Suppressor macrophage treated with lipopolysaccharide for 1 hour (primary cell): ENCODE measurements around the gene BCAP29.

Source experiments
- DNase-seq, 3 donors: peaks; one replicate each; pipeline ENCODE4 v3.0.0-alpha.2; 2020 to 2022

BCAP29 gene

GRCh38 chr7:107582875-107583274, 2.8 kb downstream of the BCAP29 start:
- no peak for DNase-seq

GRCh38 chr7:107584716-107585115, 4.7 kb downstream of the BCAP29 start:
- DNase-seq: no peak

- DNase-seq: no peak
These were observed 8.6 kb downstream of the BCAP29 start for GRCh38 chr7:107588529-107589130.

- no peak for DNase-seq
These were observed 11.4 kb downstream of the BCAP29 start for GRCh38 chr7:107591421-107591820.

GRCh38 chr7:107592361-107593024, 12.4 kb downstream of the BCAP29 start:
- no peak for DNase-seq

GRCh38 chr7:107593025-107593410, 13.0 kb downstream of the BCAP29 start:
- no peak for DNase-seq

- DNase-seq: no peak
These were observed 15.1 kb downstream of the BCAP29 start for GRCh38 chr7:107594961-107595737.

GRCh38 chr7:107596881-107597581, 17.0 kb downstream of the BCAP29 start:
- no peak for DNase-seq

GRCh38 chr7:107597582-107597916, 17.5 kb downstream of the BCAP29 start:
- DNase-seq: no peak

GRCh38 chr7:107597953-107598352, 17.9 kb downstream of the BCAP29 start:
- DNase-seq: no peak

- DNase-seq: no peak
These were observed 19.2 kb downstream of the BCAP29 start for GRCh38 chr7:107599262-107599661.

- no peak for DNase-seq
These were observed 20.8 kb downstream of the BCAP29 start for GRCh38 chr7:107600816-107601215.

GRCh38 chr7:107605218-107605815, 25.3 kb downstream of the BCAP29 start:
- DNase-seq: no peak

- DNase-seq: no peak
These were observed 26.3 kb downstream of the BCAP29 start for GRCh38 chr7:107606303-107606702.

- no peak for DNase-seq
These were observed 29.8 kb downstream of the BCAP29 start for GRCh38 chr7:107609811-107610261.

- no peak for DNase-seq
These were observed 30.3 kb downstream of the BCAP29 start for GRCh38 chr7:107610323-107610722.

GRCh38 chr7:107613439-107613838, 33.4 kb downstream of the BCAP29 start:
- no peak for DNase-seq

GRCh38 chr7:107613948-107614347, 33.9 kb downstream of the BCAP29 start:
- no peak for DNase-seq

- DNase-seq: no peak
These were observed 34.4 kb downstream of the BCAP29 start for GRCh38 chr7:107614425-107614824.

GRCh38 chr7:107615910-107616680, 36.0 kb downstream of the BCAP29 start:
- no peak for DNase-seq

GRCh38 chr7:107622429-107622828, 42.4 kb downstream of the BCAP29 start:
- DNase-seq: peak; percentile 26 to 70 (median 52)

- DNase-seq: no peak
These were observed 42.8 kb downstream of the BCAP29 start for GRCh38 chr7:107622894-107623293.
